NCI-H2227 (cell line): Measurements from ENCODE around the gene AFDN.
A peak's percentile ranks its signal among the peaks of the same experiment; 100 is the strongest.

Source experiments
- DNase-seq: peaks from one replicate; lab custom pipeline; 2025; ENCODE audit not compliant: unreplicated experiment; lab: John Stamatoyannopoulos, UW

Gene AFDN

GRCh38 chr6:167811442-167812087 lies 15.1 kb upstream of the AFDN start:
- peak; percentile 11 for DNase-seq

- DNase-seq: no peak
Observed at GRCh38 chr6:167812088-167812487, 14.6 kb upstream of the AFDN start.

GRCh38 chr6:167815296-167815980 lies 11.3 kb upstream of the AFDN start:
- DNase-seq: no peak

- DNase-seq: no peak
Observed at GRCh38 chr6:167817016-167817415, 9.7 kb upstream of the AFDN start.

- DNase-seq: no peak
Observed at GRCh38 chr6:167817729-167818128, 9.0 kb upstream of the AFDN start.

- no peak for DNase-seq
Observed at GRCh38 chr6:167819576-167819975, 7.1 kb upstream of the AFDN start.

GRCh38 chr6:167820681-167821080 lies 6.0 kb upstream of the AFDN start:
- DNase-seq: no peak

- DNase-seq: peak; percentile 39
Observed at GRCh38 chr6:167824591-167825331, 1.9 kb upstream of the AFDN start.

GRCh38 chr6:167825332-167826229 lies 1.1 kb upstream of the AFDN start:
- peak; percentile 63 for DNase-seq

- peak; percentile 68 for DNase-seq
Observed at GRCh38 chr6:167826230-167826895, 348 bp upstream of the AFDN start.

GRCh38 chr6:167827583-167828324 lies 1.0 kb downstream of the AFDN start:
- peak; percentile 48 for DNase-seq

- DNase-seq: no peak
Observed at GRCh38 chr6:167828325-167828956, 1.7 kb downstream of the AFDN start.

GRCh38 chr6:167829513-167829912 lies 2.8 kb downstream of the AFDN start:
- DNase-seq: no peak

- no peak for DNase-seq
Observed at GRCh38 chr6:167831281-167831828, 4.6 kb downstream of the AFDN start.

GRCh38 chr6:167832497-167833395 lies 6.0 kb downstream of the AFDN start:
- no peak for DNase-seq

GRCh38 chr6:167833396-167833763 lies 6.7 kb downstream of the AFDN start:
- no peak for DNase-seq

GRCh38 chr6:167835260-167835659 lies 8.5 kb downstream of the AFDN start:
- DNase-seq: no peak

- DNase-seq: no peak
Observed at GRCh38 chr6:167836721-167837120, 10.0 kb downstream of the AFDN start.
